HG03066 (cell line): ENCODE measurements around the gene CASP12.

ENCODE experiments used
- ATAC-seq: cut with Tn5 transposase; IDR thresholded peaks from one replicate; pipeline ENCODE4 v1.9.1; 2021; ENCODE audit warnings: low read depth; ENCODE audit not compliant: unreplicated experiment

CASP12 gene

GRCh38 chr11:104892723-104893511, 5.3 kb downstream of the CASP12 start:
- no peak for ATAC-seq

- no peak for ATAC-seq
Measured at GRCh38 chr11:104891135-104891534, 7.1 kb downstream of the CASP12 start.

GRCh38 chr11:104883342-104883741, 14.9 kb downstream of the CASP12 start:
- no peak for ATAC-seq

- peak; percentile 71 for ATAC-seq
Measured at GRCh38 chr11:104881117-104881794, 17.0 kb downstream of the CASP12 start.

GRCh38 chr11:104879514-104880190, 18.6 kb downstream of the CASP12 start:
- ATAC-seq, result no peak

GRCh38 chr11:104876861-104877431, 21.3 kb downstream of the CASP12 start:
- no peak for ATAC-seq

- no peak for ATAC-seq
Measured at GRCh38 chr11:104876324-104876723, 21.9 kb downstream of the CASP12 start.

GRCh38 chr11:104873252-104873651, 25.0 kb downstream of the CASP12 start:
- ATAC-seq, result no peak

- no peak for ATAC-seq
Measured at GRCh38 chr11:104872393-104872792, 25.9 kb downstream of the CASP12 start.

- ATAC-seq, result no peak
Measured at GRCh38 chr11:104870910-104871309, 27.4 kb downstream of the CASP12 start.

GRCh38 chr11:104866815-104867214, 31.4 kb downstream of the CASP12 start:
- ATAC-seq, result no peak

GRCh38 chr11:104858882-104859775, 39.1 kb downstream of the CASP12 start:
- ATAC-seq, result no peak

GRCh38 chr11:104856607-104857006, 41.7 kb downstream of the CASP12 start:
- no peak for ATAC-seq

GRCh38 chr11:104855965-104856364, 42.3 kb downstream of the CASP12 start:
- ATAC-seq, result no peak

- ATAC-seq, result no peak
Measured at GRCh38 chr11:104853276-104853675, 45.0 kb downstream of the CASP12 start.

- ATAC-seq, result no peak
Measured at GRCh38 chr11:104852811-104853210, 45.4 kb downstream of the CASP12 start.

GRCh38 chr11:104846216-104846615, 52.0 kb downstream of the CASP12 start:
- no peak for ATAC-seq

- ATAC-seq, result no peak
Measured at GRCh38 chr11:104844451-104844850, 53.8 kb downstream of the CASP12 start.

GRCh38 chr11:104843150-104843836, 55.0 kb downstream of the CASP12 start:
- no peak for ATAC-seq
